ENCODE data around the gene ZNF23.

DNA sequence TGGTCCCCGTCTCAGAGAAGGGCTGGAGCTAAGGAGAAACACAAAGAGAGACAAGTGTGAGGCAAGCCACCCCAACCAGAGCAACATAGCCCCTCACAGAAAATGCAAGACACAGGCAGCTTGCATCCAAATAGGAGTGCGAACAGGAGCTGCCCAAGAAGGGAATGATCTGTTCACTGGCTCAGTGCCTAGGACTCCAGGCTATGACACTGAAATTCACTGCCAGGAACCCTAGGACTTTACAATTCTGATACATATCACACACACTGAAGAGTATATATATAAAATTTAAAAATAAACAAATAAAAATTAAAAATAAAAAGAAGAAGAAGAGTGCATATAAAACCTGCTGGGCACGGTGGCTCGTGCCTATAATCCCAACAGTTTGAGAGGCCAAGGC, 5.2 kb downstream of the ZNF23 start:
- TF ChIP-seq, protein P1, sequence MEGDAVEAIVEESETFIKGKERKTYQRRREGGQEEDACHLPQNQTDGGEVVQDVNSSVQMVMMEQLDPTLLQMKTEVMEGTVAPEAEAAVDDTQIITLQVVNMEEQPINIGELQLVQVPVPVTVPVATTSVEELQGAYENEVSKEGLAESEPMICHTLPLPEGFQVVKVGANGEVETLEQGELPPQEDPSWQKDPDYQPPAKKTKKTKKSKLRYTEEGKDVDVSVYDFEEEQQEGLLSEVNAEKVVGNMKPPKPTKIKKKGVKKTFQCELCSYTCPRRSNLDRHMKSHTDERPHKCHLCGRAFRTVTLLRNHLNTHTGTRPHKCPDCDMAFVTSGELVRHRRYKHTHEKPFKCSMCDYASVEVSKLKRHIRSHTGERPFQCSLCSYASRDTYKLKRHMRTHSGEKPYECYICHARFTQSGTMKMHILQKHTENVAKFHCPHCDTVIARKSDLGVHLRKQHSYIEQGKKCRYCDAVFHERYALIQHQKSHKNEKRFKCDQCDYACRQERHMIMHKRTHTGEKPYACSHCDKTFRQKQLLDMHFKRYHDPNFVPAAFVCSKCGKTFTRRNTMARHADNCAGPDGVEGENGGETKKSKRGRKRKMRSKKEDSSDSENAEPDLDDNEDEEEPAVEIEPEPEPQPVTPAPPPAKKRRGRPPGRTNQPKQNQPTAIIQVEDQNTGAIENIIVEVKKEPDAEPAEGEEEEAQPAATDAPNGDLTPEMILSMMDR (IDR thresholded peaks at IDR 0.05), result no peak
- TF ChIP-seq POLR2A (IDR thresholded peaks at IDR 0.05), result no peak
